ENCODE results near the gene KLKB1. TPM values are rescaled to one million over a fixed set of nuclear protein-coding genes. Genes with fewer than 3 reads are reported as not detected.

The KLKB1 gene
- total and polyA plus RNA-seq, 8 donors, result 0.93 to 26.5 (median 1.6) TPM

DNA sequence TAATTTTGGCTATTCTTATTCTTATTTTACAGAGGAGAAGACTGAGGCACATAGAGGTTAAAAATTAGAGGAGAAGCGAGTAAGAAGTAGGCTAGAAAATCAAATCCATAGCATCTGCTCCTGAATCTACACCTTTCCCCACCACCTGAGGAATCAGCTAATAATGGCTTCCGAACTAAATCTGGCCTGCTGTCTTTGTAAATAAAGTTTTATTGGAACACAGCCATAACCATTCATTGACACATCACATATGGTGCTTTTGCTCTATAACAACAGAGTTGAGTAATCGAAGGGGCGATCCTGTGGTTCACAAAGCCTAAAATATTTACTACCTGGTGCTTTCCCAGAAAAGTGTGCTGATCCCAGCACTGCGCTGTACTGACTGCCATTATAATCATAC, 76.9 kb downstream of the KLKB1 start:
- no peak overlapping the region for H3K27ac ChIP-seq
- TF ChIP-seq, protein P1, sequence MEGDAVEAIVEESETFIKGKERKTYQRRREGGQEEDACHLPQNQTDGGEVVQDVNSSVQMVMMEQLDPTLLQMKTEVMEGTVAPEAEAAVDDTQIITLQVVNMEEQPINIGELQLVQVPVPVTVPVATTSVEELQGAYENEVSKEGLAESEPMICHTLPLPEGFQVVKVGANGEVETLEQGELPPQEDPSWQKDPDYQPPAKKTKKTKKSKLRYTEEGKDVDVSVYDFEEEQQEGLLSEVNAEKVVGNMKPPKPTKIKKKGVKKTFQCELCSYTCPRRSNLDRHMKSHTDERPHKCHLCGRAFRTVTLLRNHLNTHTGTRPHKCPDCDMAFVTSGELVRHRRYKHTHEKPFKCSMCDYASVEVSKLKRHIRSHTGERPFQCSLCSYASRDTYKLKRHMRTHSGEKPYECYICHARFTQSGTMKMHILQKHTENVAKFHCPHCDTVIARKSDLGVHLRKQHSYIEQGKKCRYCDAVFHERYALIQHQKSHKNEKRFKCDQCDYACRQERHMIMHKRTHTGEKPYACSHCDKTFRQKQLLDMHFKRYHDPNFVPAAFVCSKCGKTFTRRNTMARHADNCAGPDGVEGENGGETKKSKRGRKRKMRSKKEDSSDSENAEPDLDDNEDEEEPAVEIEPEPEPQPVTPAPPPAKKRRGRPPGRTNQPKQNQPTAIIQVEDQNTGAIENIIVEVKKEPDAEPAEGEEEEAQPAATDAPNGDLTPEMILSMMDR (IDR thresholded peaks at IDR 0.05), result no peak
- no peaks in the 10 kb centered on the region for H3K36me3 ChIP-seq
- H3K4me3 ChIP-seq, result no peak overlapping the region
- 89 to 91% methylated on average over 5 of the region's 5 CpGs for WGBS, 2 donors
- H3K4me1 ChIP-seq, result no peaks in the 10 kb centered on the region
- H3K9me3 ChIP-seq, result no peaks in the 10 kb centered on the region
- DNase-seq, result no peak
- no peak for FAIRE-seq
- ATAC-seq, result no peak
- no peaks in the 10 kb centered on the region for H3K27me3 ChIP-seq
- intact Hi-C loops (cut with DNase I), result no loop called here

DNA sequence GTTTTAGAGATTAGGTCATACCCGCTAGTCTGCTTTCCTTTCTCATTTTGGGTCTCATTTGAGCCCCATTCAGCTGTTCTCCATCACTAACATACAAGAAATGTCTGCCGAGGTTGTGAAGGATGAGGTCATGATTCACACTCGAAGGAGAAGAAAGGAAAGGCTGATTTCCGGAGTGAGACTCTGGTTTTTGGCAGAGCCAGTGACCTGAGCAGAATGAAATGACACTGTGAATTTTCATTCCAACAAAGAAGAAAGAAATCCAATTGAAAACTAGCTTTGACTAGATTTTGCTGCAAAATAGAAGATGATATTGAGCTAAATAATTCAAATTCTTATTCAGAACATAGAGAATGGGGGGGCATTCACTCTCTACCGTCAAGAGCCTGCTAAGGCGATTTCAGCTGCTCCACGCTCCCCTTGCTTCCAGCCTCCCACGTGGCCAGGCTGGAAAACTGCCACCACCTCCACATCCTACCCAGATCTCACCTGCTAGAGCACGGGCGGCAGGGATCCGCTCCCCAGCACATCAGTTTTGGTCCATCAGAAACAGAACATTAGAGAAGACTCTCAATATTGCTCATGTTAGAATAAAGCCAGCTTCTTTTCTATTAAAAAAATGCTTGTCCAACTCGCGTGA, 77.7 kb downstream of the KLKB1 start:
- intact Hi-C loops (cut with DNase I), result no loop called here
- DNase-seq, result no peak
- Histone ChIP-seq H3K4me1 (no peaks in the 10 kb centered on the region), H3K27ac (no peak overlapping the region), H3K4me3 (no peak overlapping the region), H3K36me3 (no peaks in the 10 kb centered on the region), H3K9me3 (no peaks in the 10 kb centered on the region), H3K27me3 (no peaks in the 10 kb centered on the region)
- TF ChIP-seq, protein P1 (IDR thresholded peaks at IDR 0.05), result no peak
- 68 to 83% methylated on average over 13 of the region's 13 CpGs for WGBS, 2 donors
- no peak for ATAC-seq
- FAIRE-seq, result no peak

DNA sequence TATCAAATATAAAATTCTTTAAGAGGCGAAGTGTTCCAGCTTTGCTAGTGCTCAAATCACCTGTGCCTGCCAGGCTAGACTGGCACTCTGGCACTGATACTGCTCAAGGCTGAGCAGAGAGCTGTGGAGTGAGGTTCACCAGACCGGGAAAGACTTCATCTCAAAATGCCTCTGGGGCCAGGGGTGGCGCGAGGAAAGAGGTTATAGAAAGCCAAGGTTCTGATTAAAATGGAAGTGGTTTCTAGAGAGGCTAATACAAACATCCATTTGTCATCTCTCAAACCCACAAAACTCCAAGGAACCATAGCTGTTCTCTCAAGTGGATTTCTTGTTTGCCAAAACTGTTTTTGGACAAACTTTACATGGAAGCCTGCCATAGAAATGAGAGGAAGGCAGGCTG, 80.2 kb downstream of the KLKB1 start:
- no peak for DNase-seq
- no peak for FAIRE-seq
- intact Hi-C loops (cut with DNase I), result no loop called here
- TF ChIP-seq, protein P1 (IDR thresholded peaks at IDR 0.05), result no peak
- Histone ChIP-seq H3K27me3 (no peaks in the 10 kb centered on the region), H3K4me3 (no peak overlapping the region), H3K9me3 (no peaks in the 10 kb centered on the region), H3K27ac (no peak overlapping the region), H3K4me1 (no peaks in the 10 kb centered on the region), H3K36me3 (no peaks in the 10 kb centered on the region)
- ATAC-seq, result no peak
- 47 to 67% methylated on average over 4 of the region's 4 CpGs for WGBS, 2 donors

DNA sequence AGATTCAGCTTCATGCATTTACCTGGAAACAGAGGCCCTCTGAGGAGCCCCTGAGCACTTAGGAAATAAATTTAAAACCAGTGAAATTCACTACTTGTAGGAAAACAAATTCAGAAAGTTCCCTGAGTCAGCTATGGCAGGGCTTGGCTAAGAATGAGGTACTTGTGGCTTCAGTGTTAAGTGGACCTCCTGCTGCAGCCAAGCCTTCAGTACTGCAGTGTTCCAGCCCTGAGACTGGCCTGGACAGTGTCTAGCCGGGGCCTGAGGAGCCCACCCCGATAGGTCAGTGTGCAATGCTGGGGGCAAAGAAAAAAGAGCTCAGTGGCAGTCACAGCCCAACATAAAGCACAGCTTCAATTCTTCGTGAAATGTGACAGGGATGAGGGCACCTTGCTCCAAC, 80.6 kb downstream of the KLKB1 start:
- no peak overlapping the region for H3K27ac ChIP-seq
- no peaks in the 10 kb centered on the region for H3K9me3 ChIP-seq
- no peaks in the 10 kb centered on the region for H3K4me1 ChIP-seq
- no peaks in the 10 kb centered on the region for H3K27me3 ChIP-seq
- FAIRE-seq (no peak), ATAC-seq (no peak), DNase-seq (no peak)
- TF ChIP-seq, protein P1 (IDR thresholded peaks at IDR 0.05), result no peak
- 83 to 88% methylated on average over 3 of the region's 3 CpGs for WGBS, 2 donors
- intact Hi-C loops (cut with DNase I), result no loop called here
- H3K36me3 ChIP-seq, result no peaks in the 10 kb centered on the region
- H3K4me3 ChIP-seq, result no peak overlapping the region

Other genes with a start within 250 kb of the KLKB1 start
- 10 to 100 TPM in 3 of 6 donors, 1 to 10 TPM in 3; 5.8 to 19.1 (median 9.3) TPM for gene TLR3, start 158.4 kb upstream of the KLKB1 start, total RNA-seq
- 1 to 10 TPM in 1 of 2 donors, under 1 TPM in 1; 0.99 to 1.9 TPM for gene TLR3, start 158.4 kb upstream of the KLKB1 start, polyA plus RNA-seq
- 10 to 100 TPM; 11.9 to 21.8 (median 20.6) TPM for gene FAM149A, start 122.8 kb upstream of the KLKB1 start, total RNA-seq
- gene FAM149A, start 122.8 kb upstream of the KLKB1 start, polyA plus RNA-seq, result 10 to 100 TPM; 15.0 to 31.4 TPM
- 10 to 100 TPM; 27.9 to 39.7 (median 34.1) TPM for gene CYP4V2, start 35.9 kb upstream of the KLKB1 start, total RNA-seq
- 10 to 100 TPM; 25.6 to 38.4 TPM for gene CYP4V2, start 35.9 kb upstream of the KLKB1 start, polyA plus RNA-seq
- 10 to 100 TPM; 10.2 to 43.9 (median 25.2) TPM for gene F11, start 38.7 kb downstream of the KLKB1 start, total RNA-seq
- gene F11, start 38.7 kb downstream of the KLKB1 start, polyA plus RNA-seq, result 10 to 100 TPM; 44.4 to 65.3 TPM